ENCODE data around the gene XIAP.
A peak's percentile ranks its signal among the peaks of the same experiment; 100 is the strongest.

The XIAP gene

DNA sequence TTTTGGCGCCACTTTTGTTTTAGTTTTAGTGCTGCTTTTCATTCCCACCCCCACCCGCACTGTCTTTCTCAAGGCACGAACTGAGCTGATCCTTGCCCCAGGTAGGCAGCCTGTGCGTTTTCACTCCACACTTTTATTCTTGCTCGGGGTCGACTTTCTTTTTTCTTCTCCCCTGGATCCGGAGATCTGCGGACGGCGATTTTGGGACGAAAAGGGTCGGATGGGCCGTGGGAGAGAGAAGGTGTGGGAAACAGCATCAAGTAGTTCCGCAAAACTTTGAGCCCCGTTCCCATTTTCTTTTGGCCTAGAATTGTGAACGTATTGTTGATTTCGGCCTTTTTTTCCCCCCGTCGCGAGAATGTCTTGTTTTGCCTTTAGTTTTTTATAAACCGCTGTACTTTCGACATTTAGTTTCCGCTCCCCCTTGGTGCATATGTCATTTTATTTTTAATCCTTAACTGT, 102.2 kb downstream of the XIAP start:
- DNase-seq = no peak

GRCh38 chrX:123962794-123963373, 103.0 kb downstream of the XIAP start:
- peak; percentile 70 for DNase-seq

All from NK-92 treated with Interleukin-12 subunit alpha and Interleukin-12 subunit beta, amount 100 ng/mL, for 24 hours (cell line).